K562 treated with DMSO at 1 percent for 24 hours (cell line): Measurements from ENCODE around the gene GALE. TPM values are rescaled to one million over a fixed set of nuclear protein-coding genes. Genes with fewer than 3 reads are reported as not detected.

Experiments
- total RNA-seq: library from RNA; unstranded; fragments of 300-600 nt; gene quantifications from 2 replicates; pipeline ENCODE4 v1.2.3, GENCODE V29; 2022; ENCODE audit warnings: low read depth; ENCODE audit not compliant: insufficient read depth

The GALE gene
- total RNA-seq = 70.7 and 78.4 TPM in 2 replicates

DNA sequence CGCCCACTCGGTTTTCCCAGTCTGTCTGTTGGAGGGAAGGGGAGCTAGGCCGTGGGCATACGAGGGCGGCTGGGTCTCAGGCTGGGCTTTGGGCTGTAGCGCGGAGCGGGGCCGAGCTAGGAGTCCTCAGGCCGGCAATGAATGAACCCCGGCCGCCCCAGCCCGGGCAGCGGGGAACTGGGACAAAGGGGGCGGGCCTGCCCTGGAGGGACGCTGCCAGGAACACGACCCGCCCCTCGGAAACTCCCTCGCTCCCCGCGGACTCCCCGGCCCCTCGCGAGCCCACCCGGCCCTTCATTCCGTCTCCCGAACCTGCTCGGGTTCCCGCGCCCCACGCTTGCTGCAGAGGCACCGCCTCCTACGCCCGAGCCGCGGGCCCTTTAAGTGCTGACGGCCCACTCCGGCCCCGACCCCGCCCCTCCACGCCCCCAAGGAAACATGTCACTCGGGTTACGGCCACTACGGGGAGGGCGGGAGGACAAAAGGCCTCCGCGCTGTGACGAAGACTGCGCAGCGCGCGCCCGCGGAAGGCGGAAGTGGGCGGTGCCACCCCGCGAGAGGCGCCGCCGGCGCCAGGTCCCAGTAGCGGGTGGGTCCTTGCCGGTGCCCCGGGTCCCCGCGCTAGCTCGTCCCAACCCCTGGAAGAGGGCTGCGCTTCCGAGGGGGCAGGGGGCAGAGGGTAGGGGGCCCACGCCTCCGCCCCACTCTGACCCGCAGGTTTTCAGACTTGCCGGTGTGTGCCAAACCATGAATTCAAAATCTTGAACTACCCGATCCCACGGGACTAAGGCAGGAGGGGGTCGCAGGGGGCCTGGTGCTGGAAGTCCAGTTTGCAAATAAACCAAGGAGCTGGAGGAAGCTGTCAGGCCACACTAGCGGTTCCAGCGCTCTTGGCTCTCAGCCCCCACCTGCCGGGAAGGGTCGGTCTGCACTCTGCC lies at the start of gene GALE:
Gene GALE, minus strand, starts transcription at position 355 of the 938 bp plus-strand sequence. CDS start 1,747 bp downstream, outside the sequence.

DNA sequence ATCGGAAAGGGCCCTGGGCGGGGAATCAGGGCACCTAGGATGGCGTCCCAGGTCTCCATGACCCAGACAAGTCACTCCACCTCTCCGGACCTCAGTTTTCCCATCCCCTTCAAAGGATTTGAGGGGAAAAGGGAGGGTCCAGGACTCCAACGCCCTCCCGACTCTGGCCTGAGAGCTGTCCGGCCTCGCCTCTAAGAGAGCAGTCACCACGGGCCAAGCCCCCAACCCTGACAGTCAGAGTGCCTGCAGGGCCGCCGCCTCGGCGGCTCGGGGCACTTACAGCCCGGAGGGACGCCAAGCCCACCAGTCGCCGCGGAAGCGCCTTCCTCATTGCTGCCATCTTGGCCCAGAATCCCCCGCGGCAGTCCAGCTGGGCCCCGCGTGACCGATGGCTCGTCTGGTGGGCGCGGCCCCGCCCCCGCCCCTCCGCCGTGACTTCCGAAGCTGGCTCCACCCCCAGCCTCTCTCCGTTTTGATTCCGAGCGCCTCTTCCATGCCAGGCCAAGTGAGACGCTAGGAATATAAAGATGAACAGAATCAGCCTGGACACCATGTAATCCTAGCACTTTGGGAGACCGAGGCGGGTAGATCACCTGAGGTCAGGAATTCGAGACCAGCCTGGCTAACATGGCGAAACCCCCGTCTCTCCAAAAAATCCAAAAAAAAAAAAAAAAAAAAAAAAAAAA lies 24.7 kb upstream of the GALE start, which contains the start of gene HMGCL:
Gene HMGCL, minus strand, starts transcription at position 354 of the 686 bp plus-strand sequence. Its CDS starts 14 bp downstream, at position 340.

DNA sequence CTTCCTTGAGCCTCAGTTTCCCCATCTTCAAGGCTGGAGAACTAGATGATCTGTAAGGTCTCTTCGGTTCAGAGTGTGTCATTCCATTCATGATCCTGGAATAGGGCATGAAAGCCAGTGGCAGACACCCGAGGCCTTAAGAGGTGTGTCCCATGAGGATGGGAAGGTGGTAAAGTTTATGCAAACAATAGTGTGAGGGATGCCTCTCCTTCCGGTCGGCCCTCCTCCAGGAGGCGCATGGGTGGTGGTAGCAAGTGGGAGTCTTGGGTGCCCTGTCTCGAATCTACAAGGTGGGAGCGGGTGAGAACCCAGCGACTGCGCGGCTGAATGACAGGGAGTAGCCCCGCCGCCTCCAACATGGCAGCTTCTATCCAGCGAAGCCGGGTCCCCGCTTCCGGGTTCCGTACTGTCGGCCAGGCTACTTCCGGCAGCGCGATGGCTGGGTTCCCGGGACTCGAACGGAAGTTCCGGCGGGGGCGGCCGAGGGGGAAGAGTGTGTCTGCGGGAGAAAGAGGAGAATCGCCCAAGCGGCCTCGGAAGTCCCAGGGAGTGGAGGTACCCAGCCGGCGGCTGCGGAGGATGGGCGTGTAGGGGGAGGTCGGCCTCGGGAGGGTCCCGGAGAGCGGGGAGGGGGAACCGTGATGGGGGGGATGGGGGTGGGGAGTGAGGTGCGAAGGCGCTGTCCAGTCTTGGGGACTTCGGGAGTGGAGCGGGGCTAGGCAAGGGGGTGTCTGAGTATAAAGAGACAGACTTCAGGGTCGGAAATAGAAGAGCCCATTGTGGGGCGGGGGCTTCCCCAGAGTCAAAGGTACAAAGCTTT lies 9.6 kb downstream of the GALE start, which contains the start of gene LYPLA2:
Gene LYPLA2, plus strand, starts transcription at position 450 of the 820 bp plus-strand sequence. CDS start 1,538 bp downstream, outside the sequence.

DNA sequence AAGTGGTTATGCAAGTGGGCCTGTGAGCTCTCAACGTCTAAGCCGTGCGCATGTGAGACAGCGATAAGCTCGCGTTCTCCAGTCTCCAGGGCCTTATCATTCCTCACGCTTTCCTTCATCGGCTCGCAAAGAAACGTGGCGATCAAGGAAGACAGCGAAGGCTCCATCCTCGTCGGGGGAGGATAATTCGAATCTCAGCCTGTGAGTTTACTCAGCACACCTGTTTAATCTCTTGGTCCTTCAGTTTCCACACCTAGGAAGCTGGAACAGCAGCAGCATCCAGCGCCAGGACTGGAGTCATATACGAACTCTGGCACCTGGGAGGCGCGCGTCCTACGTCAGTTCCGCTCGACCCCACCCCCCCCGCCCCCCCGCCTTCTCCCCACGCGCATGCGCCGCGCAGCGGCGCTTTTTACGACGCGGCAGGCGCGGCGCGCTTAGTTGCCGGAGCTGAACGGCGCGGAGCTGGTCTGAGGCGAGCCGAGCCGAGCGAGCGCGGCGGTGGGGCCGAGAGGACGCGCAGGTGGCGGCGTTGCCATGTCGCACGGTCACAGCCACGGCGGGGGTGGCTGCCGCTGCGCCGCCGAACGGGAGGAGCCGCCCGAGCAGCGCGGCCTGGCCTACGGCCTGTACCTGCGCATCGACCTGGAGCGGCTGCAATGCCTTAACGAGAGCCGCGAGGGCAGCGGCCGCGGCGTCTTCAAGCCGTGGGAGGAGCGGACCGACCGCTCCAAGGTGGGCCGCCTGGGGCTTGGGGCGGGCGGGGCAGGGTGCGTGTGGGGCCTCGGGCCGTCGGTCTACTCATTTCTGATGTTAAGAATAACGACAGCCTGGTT lies 22.4 kb downstream of the GALE start, which contains the start of gene PITHD1:
Gene PITHD1, plus strand, starts transcription at position 440 of the 836 bp plus-strand sequence. Its CDS starts 98 bp downstream, at position 538.

Other genes starting within 250 kb of the GALE start
- gene ID3, start 241.3 kb downstream of the GALE start, total RNA-seq = 531 and 558 TPM in 2 replicates
- gene RPL11, start 108.9 kb downstream of the GALE start, total RNA-seq = 3,177 and 3,456 TPM in 2 replicates
- gene ELOA, start 57.3 kb downstream of the GALE start, total RNA-seq = 27.0 and 27.4 TPM in 2 replicates
- gene PITHD1, start 22.3 kb downstream of the GALE start, total RNA-seq = 117 and 125 TPM in 2 replicates
- gene LYPLA2, start 9.6 kb downstream of the GALE start, total RNA-seq = 105 and 111 TPM in 2 replicates
- gene HMGCL, start 24.7 kb upstream of the GALE start, total RNA-seq = 64.6 and 70.5 TPM in 2 replicates
- 37.8 and 48.1 TPM in 2 replicates for gene FUCA1, start 67.5 kb upstream of the GALE start, total RNA-seq
- gene CNR2, start 112.6 kb upstream of the GALE start, total RNA-seq = not detected in 2 replicates
- 115 and 123 TPM in 2 replicates for gene PNRC2, start 159.1 kb upstream of the GALE start, total RNA-seq
- 67.3 and 70.3 TPM in 2 replicates for gene SRSF10, start 179.6 kb upstream of the GALE start, total RNA-seq